CD14-positive monocyte (primary cell): Measurements from ENCODE around the gene DMRT2. TPM values are rescaled to one million over a fixed set of nuclear protein-coding genes. Genes with fewer than 3 reads are reported as not detected.

Source experiments
- DNase-seq, 3 donors: peaks; one replicate each; pipeline ENCODE4 v3.0.0-alpha.2; 2011 to 2022
- H2AFZ ChIP-seq: 2 replicates; pipeline ENCODE4 v1.6.0; 2012; ENCODE audit warnings: mild to moderate bottlenecking, low read depth, low read length, inconsistent platforms; ENCODE audit not compliant: insufficient read depth, poor library complexity, severe bottlenecking
- H3K27ac ChIP-seq, 2 donors: 1 replicate in 1 of 2; 2 replicates in 1 of 2; pipeline ENCODE4 v1.5.1; 2012 to 2013; ENCODE audit warnings: low read length in 2 of 2, control low read depth in 1 of 2, inconsistent platforms in 1 of 2, low read depth in 1 of 2, mild to moderate bottlenecking in 1 of 2
- H3K27me3 ChIP-seq, 2 donors: one replicate each; pipeline versions ENCODE4 v1.6.0 to v1.6.1; 2011 to 2013; ENCODE audit warnings: low read length in 2 of 2; ENCODE audit not compliant: control insufficient read depth in 2 of 2, insufficient read depth in 2 of 2
- H3K36me3 ChIP-seq, 2 donors: replicated peaks in 1 of 2; 1 replicate in 1 of 2; 2 replicates in 1 of 2; pipeline versions ENCODE4 v1.5.1 to v1.6.1; 2012 to 2013; ENCODE audit warnings: low read length in 2 of 2, control low read depth in 1 of 2, inconsistent platforms in 1 of 2, mild to moderate bottlenecking in 1 of 2; ENCODE audit not compliant: insufficient read depth in 2 of 2, control insufficient read depth in 1 of 2
- H3K4me1 ChIP-seq, 2 donors: 1 replicate in 1 of 2; 2 replicates in 1 of 2; pipeline versions ENCODE4 v1.5.1 to v1.6.1; 2012 to 2013; ENCODE audit warnings: low read length in 2 of 2, control low read depth in 1 of 2, inconsistent platforms in 1 of 2, mild to moderate bottlenecking in 1 of 2, moderate library complexity in 1 of 2; ENCODE audit not compliant: insufficient read depth in 2 of 2, control insufficient read depth in 1 of 2
- H3K4me2 ChIP-seq: replicated peaks from 2 replicates; pipeline ENCODE3; 2012; ENCODE audit warnings: low read length, moderate library complexity, mild to moderate bottlenecking; ENCODE audit not compliant: poor library complexity, severe bottlenecking; ENCODE audit errors: extremely low read depth
- H3K4me3 ChIP-seq, 3 experiments: fragments of 200-600 bp in 1 of 3; sonication (generic) in 1 of 3; replicated peaks in 1 of 3; 1 replicate in 2 of 3; 2 replicates in 1 of 3; pipeline ENCODE4 v1.5.1; 2011 to 2013; ENCODE audit warnings: low read length in 3 of 3, mild to moderate bottlenecking in 3 of 3, control low read depth in 2 of 3, low read depth in 2 of 3, inconsistent platforms in 1 of 3, moderate library complexity in 1 of 3
- H3K79me2 ChIP-seq: 2 replicates; pipeline ENCODE4 v1.6.0; 2012; ENCODE audit warnings: mild to moderate bottlenecking, control low read depth, inconsistent platforms, low read length, moderate library complexity; ENCODE audit not compliant: insufficient read depth
- H3K9ac ChIP-seq: 2 replicates; pipeline ENCODE4 v1.6.0; 2017; ENCODE audit warnings: low read length, mild to moderate bottlenecking; ENCODE audit not compliant: insufficient read depth, poor library complexity, severe bottlenecking
- H3K9me3 ChIP-seq, 2 donors: replicated peaks in 1 of 2; 1 replicate in 1 of 2; 2 replicates in 1 of 2; pipeline versions ENCODE4 v1.5.1 to v1.6.1; 2012 to 2013; ENCODE audit warnings: low read length in 2 of 2, control low read depth in 1 of 2; ENCODE audit not compliant: control insufficient read depth in 1 of 2, insufficient read depth in 1 of 2
- H4K20me1 ChIP-seq: 2 replicates; pipeline ENCODE4 v1.6.0; 2012; ENCODE audit warnings: mild to moderate bottlenecking, low read length, control low read depth, moderate library complexity; ENCODE audit not compliant: insufficient read depth
- H3K27ac Mint-ChIP-seq, 7 donors: one replicate each; pipeline ENCODE4 v1.8.0; 2020; ENCODE audit warnings: mild to moderate bottlenecking in 7 of 7, mixed read lengths in 7 of 7, moderate library complexity in 6 of 7, inconsistent platforms in 2 of 7
- H3K27me3 Mint-ChIP-seq, 3 donors: one replicate each; pipeline ENCODE4 v1.8.0; 2021 to 2022; ENCODE audit warnings: low read depth in 3 of 3, mild to moderate bottlenecking in 3 of 3, mixed read lengths in 3 of 3, moderate library complexity in 3 of 3, inconsistent platforms in 1 of 3
- H3K36me3 Mint-ChIP-seq, 2 donors: one replicate each; pipeline ENCODE4 v1.8.0; 2020; ENCODE audit warnings: mixed read lengths in 2 of 2, inconsistent platforms in 1 of 2, mild to moderate bottlenecking in 1 of 2
- H3K4me1 Mint-ChIP-seq: one replicate; pipeline ENCODE4 v1.8.0; 2020; ENCODE audit warnings: mild to moderate bottlenecking, mixed read lengths
- H3K4me3 Mint-ChIP-seq, 2 donors: one replicate each; pipeline ENCODE4 v1.8.0; 2020; ENCODE audit warnings: mild to moderate bottlenecking in 2 of 2, mixed read lengths in 2 of 2, moderate library complexity in 1 of 2
- H3K9me3 Mint-ChIP-seq, 7 donors: one replicate each; pipeline ENCODE4 v1.8.0; 2020 to 2022; ENCODE audit warnings: mixed read lengths in 7 of 7, mild to moderate bottlenecking in 6 of 7, moderate library complexity in 6 of 7, inconsistent platforms in 2 of 7
- CTCF ChIP-seq: fragments of 200-600 bp; IDR thresholded peaks from one replicate; pipeline ENCODE4 v1.8.0; 2022; ENCODE audit warnings: antibody characterized with exemption, mild to moderate bottlenecking
- WGBS: methylation state at CpG from one replicate; pipeline ENCODE4 v1.1.5; 2013; ENCODE audit warnings: missing lambda C conversion rate; ENCODE audit not compliant: insufficient coverage; 5-methylcytosine and 5-hydroxymethylcytosine counted together
- intact Hi-C, 2 donors: fragments of 100-400 bp; cut with micrococcal nuclease; formaldehyde crosslinking; loops; one replicate each; pipeline versions ENCODE4 v1.15.0 to v1.15.1; 2023
- polyA plus RNA-seq, 3 donors: library from polyadenylated mRNA; depleted of rRNA in 1 of 3; unstranded in 2 of 3; stranded (reverse) in 1 of 3; fragments of 300-500 nt in 2 of 3; fragments of >200 nt in 1 of 3; fragmentation: Illumina TruSeq in 2 of 3; gene quantifications; 1 replicate in 2 of 3; 2 replicates in 1 of 3; pipeline ENCODE4 v1.2.3, GENCODE V29; 2012 to 2021

Gene DMRT2
- polyA plus RNA-seq, 3 donors = not detected

DNA sequence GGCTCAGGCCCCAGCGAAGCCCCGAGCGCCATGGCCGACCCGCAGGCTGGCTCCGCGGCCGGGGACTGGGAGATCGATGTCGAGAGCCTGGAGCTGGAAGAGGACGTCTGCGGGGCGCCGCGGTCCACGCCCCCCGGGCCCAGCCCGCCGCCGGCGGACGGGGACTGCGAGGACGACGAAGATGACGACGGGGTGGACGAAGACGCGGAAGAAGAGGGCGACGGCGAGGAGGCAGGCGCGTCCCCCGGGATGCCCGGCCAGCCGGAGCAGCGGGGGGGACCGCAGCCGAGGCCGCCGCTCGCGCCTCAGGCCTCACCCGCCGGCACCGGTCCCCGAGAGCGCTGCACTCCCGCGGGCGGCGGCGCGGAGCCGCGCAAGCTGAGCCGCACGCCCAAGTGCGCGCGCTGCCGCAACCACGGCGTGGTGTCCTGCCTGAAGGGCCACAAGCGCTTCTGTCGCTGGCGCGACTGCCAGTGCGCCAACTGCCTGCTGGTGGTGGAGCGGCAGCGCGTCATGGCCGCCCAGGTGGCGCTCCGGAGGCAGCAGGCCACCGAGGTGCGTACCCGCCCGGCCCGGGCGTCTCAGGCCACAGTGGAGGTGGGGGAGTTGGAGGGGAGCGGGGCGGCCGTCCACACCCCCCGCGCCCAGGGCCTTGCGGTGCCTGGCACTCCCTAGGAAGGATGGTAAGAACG lies 1.6 kb downstream of the DMRT2 start:
- H3K4me1 Mint-ChIP-seq = peaks cover 50% of the 10 kb centered on the region
- H3K27me3 Mint-ChIP-seq = peaks cover 96 to 97% (median 97%) of the 10 kb centered on the region in 3 donors
- Histone ChIP-seq H3K4me2 (peak overlapping the region; percentile 47), H3K9ac (no peak overlapping the region), H3K4me3 (no peak overlapping the region), H3K9me3 (peaks cover 5 to 60% of the 10 kb centered on the region in 2 donors), H3K36me3 (no peaks in the 10 kb centered on the region), H4K20me1 (no peaks in the 10 kb centered on the region), H3K27ac (no peak overlapping the region), H3K27me3 (peaks cover 91 to 97% of the 10 kb centered on the region in 2 donors), H3K79me2 (no peaks in the 10 kb centered on the region), H3K4me1 (peaks cover 30 to 47% of the 10 kb centered on the region in 2 donors), H2AFZ (no peak overlapping the region)
- WGBS = 1% methylated on average over 84 of the region's 90 CpGs
- peaks cover 3 to 54% (median 29%) of the 10 kb centered on the region in 7 donors for H3K9me3 Mint-ChIP-seq
- intact Hi-C loops = no loop called here
- no peak for DNase-seq
- no peak for TF ChIP-seq CTCF
- no peak overlapping the region for H3K27ac Mint-ChIP-seq
- peak overlapping the region; percentile 27 to 99 for H3K4me3 Mint-ChIP-seq
- H3K36me3 Mint-ChIP-seq = peaks cover 7 to 17% of the 10 kb centered on the region in 2 donors

DNA sequence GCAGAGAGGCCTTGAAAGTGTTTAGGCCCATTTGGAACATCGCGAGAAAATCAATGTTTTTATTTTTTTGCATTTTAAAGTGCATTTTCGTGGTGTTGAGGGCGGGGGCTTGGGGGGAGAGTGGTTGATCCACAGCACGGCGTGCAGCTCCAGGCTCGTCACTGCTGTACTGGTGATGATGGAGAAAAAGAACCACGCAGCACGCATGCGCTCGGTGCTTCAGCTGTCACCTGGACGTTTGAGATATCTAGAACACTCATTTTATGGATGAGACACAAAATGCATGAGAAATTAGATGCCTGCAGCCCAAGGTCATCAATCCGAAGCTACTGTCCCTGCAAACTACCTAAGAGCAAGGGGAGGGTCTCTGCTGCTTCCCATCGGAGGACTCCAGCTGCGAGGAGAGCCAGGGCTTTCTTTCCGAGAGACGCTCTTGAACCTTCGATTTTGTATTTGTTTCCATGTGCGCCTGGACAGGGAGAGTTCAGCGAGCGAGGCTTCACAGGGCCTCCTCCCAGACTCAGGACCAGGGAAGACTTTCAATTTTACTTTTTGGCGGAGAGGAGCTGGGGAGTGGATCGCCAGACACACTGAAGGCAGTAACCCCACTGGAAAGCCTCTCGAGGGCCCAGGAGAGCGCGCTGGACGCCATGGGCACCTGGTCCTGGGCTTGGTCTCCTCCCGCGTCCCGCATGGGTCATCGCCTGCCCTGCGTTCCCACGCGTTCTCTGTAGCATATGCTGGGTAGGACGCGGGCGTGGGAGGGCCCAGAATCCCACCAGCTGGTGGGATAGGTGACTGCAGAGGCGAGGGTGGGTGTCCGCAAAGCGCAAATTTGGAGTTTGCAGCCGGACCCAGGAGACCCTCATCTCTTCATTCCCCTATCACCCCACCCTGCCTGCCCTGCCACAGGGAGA lies 2.5 kb downstream of the DMRT2 start:
- H3K4me1 ChIP-seq = peaks cover 21 to 38% of the 10 kb centered on the region in 2 donors
- WGBS = 13% methylated on average over 34 of the region's 41 CpGs
- H3K9me3 Mint-ChIP-seq = peaks cover 3 to 46% (median 22%) of the 10 kb centered on the region in 7 donors
- H4K20me1 ChIP-seq = no peaks in the 10 kb centered on the region
- peaks cover 41% of the 10 kb centered on the region for H3K4me1 Mint-ChIP-seq
- H2AFZ ChIP-seq = no peak overlapping the region
- H3K9me3 ChIP-seq = peaks cover 4 to 51% of the 10 kb centered on the region in 2 donors
- no peak overlapping the region for H3K4me3 ChIP-seq
- H3K36me3 ChIP-seq = no peaks in the 10 kb centered on the region
- intact Hi-C loops = no loop called here
- H3K27me3 ChIP-seq = peaks cover 86 to 97% of the 10 kb centered on the region in 2 donors
- H3K4me2 ChIP-seq = peak overlapping the region; percentile 47
- peak overlapping the region in 1 of 2 donors; percentile 87 for H3K4me3 Mint-ChIP-seq
- H3K9ac ChIP-seq = no peak overlapping the region
- no peak overlapping the region for H3K27ac ChIP-seq
- no peak for DNase-seq
- H3K79me2 ChIP-seq = no peaks in the 10 kb centered on the region
- TF ChIP-seq CTCF = no peak
- H3K36me3 Mint-ChIP-seq = peaks cover 4 to 10% of the 10 kb centered on the region in 2 donors
- H3K27me3 Mint-ChIP-seq = peaks cover 90 to 92% (median 91%) of the 10 kb centered on the region in 3 donors
- H3K27ac Mint-ChIP-seq = no peak overlapping the region
